GM12878 (cell line): ENCODE data around the gene GIGYF2. TPM values are rescaled to one million over a fixed set of nuclear protein-coding genes. Genes with fewer than 3 reads are reported as not detected.

Source experiments
- ATAC-seq: fragments of 200-7000 bp; cut with Tn5 transposase; 3 replicates; pipeline ENCODE4 v1.9.1; 2020; ENCODE audit warnings: mild to moderate bottlenecking, moderate library complexity
- BruUV-seq: library from RNA; stranded (reverse); fragments of 400-500 nt; replicated peaks from 2 replicates; lab custom pipeline; 2021; lab: Mats Ljungman, UMichigan
- CTCF ChIA-PET: fragments of 300-600 bp; sonication (Branson Sonifier 250); formaldehyde crosslinking; extraction: SDS; loops from one replicate; lab custom pipeline; 2021; ENCODE audit warnings: inconsistent platforms; lab: Yijun Ruan, JAX
- POLR2A ChIA-PET: fragments of 350-600 bp; formaldehyde crosslinking; extraction: SDS; loops from one replicate; lab custom pipeline; 2021; ENCODE audit warnings: inconsistent platforms; lab: Charles Lee
- RAD21 ChIA-PET: fragments of 300-600 bp; sonication (Branson Sonifier 250); formaldehyde crosslinking; loops from one replicate; lab custom pipeline; 2023; ENCODE audit warnings: antibody characterized with exemption; ENCODE audit not compliant: unreplicated experiment; lab: Charles Lee
- SMC1A ChIA-PET: fragments of 300-600 bp; sonication (Branson Sonifier 250); formaldehyde crosslinking; loops from one replicate; lab custom pipeline; 2023; ENCODE audit not compliant: unreplicated experiment, uncharacterized antibody; lab: Charles Lee
- DNase-seq: peaks from one replicate; pipeline ENCODE4 v3.0.0-alpha.2; 2011; ENCODE audit warnings: low read depth, low spot score
- FAIRE-seq: peaks from 3 replicates; lab custom pipeline; 2011; peaks lifted over from hg19 to GRCh38; lab: Jason Lieb, UNC
- H2AFZ ChIP-seq: 2 replicates; pipeline ENCODE4 v1.6.0; 2011; ENCODE audit warnings: low read depth, low read length, control low read depth; ENCODE audit not compliant: control insufficient read depth
- H3K27ac ChIP-seq: 2 replicates; pipeline ENCODE4 v1.5.1; 2011; ENCODE audit warnings: control low read depth; ENCODE audit not compliant: control insufficient read depth, insufficient read depth
- H3K27me3 ChIP-seq, 2 experiments: replicated peaks in 1 of 2; 2 replicates each; pipeline versions ENCODE4 v1.6.0 to v1.6.1; 2011; ENCODE audit warnings: low read length in 1 of 2; ENCODE audit not compliant: control insufficient read depth in 2 of 2, insufficient read depth in 2 of 2
- H3K36me3 ChIP-seq, 2 experiments: 2 replicates each; pipeline ENCODE4 v1.5.1; 2011; ENCODE audit warnings: low read length in 1 of 2; ENCODE audit not compliant: control insufficient read depth in 2 of 2, insufficient read depth in 2 of 2
- H3K4me1 ChIP-seq: 2 replicates; pipeline ENCODE4 v1.6.1; 2011; ENCODE audit warnings: mild to moderate bottlenecking, low read length, moderate library complexity, mixed read lengths; ENCODE audit not compliant: control insufficient read depth, insufficient read depth
- H3K4me2 ChIP-seq: 2 replicates; pipeline ENCODE4 v1.6.0; 2011; ENCODE audit warnings: control low read depth; ENCODE audit not compliant: control insufficient read depth, insufficient read depth
- H3K4me3 ChIP-seq: fragments of 200-600 bp; sonication (generic); 2 replicates; pipeline ENCODE4 v1.5.1; 2016
- H3K79me2 ChIP-seq: 2 replicates; pipeline ENCODE4 v1.6.0; 2011; ENCODE audit warnings: low read length; ENCODE audit not compliant: control insufficient read depth, insufficient read depth
- H3K9ac ChIP-seq: 2 replicates; pipeline ENCODE4 v1.8.0; 2011; ENCODE audit warnings: low read length, control low read depth, mixed read lengths; ENCODE audit not compliant: control insufficient read depth, insufficient read depth
- H3K9me3 ChIP-seq: replicated peaks from 3 replicates; pipeline ENCODE4 v1.5.1; 2011; ENCODE audit warnings: mild to moderate bottlenecking, low read length; ENCODE audit not compliant: control insufficient read depth, insufficient read depth
- H4K20me1 ChIP-seq: 2 replicates; pipeline ENCODE4 v1.6.0; 2011; ENCODE audit not compliant: control insufficient read depth, insufficient read depth
- BCL3 ChIP-seq: IDR thresholded peaks from 2 replicates; pipeline ENCODE4 v1.6.1; 2011; ENCODE audit warnings: borderline replicate concordance, low read depth, mild to moderate bottlenecking, moderate library complexity, low read length; ENCODE audit not compliant: insufficient read depth, poor library complexity, severe bottlenecking
- E4F1 ChIP-seq: fragments of 450-650 bp; IDR thresholded peaks from 2 replicates; pipeline ENCODE4 v1.6.1; 2018; ENCODE audit warnings: borderline replicate concordance, mild to moderate bottlenecking; ENCODE audit not compliant: partially characterized antibody
- FOS ChIP-seq: IDR thresholded peaks from 3 replicates; pipeline ENCODE4 v1.6.1; 2011; ENCODE audit warnings: borderline replicate concordance; ENCODE audit not compliant: insufficient read length; ENCODE audit errors: extremely low read depth
- NFXL1 ChIP-seq: fragments of 450-650 bp; IDR thresholded peaks from 2 replicates; pipeline ENCODE4 v1.6.1; 2017; ENCODE audit warnings: antibody characterized with exemption, mild to moderate bottlenecking, borderline replicate concordance
- ZBTB33 ChIP-seq: fragments of 450-650 bp; IDR thresholded peaks from 2 replicates; pipeline ENCODE4 v1.6.1; 2017; ENCODE audit warnings: mild to moderate bottlenecking
- ZNF207 ChIP-seq: fragments of 450-650 bp; IDR thresholded peaks from 2 replicates; pipeline ENCODE4 v1.6.1; 2014; ENCODE audit warnings: antibody characterized with exemption, mild to moderate bottlenecking, borderline replicate concordance
- WGBS: methylation state at CpG from one replicate; pipeline ENCODE4 v1.1.6; 2016; ENCODE audit warnings: low lambda C conversion rate; ENCODE audit not compliant: insufficient replicate concordance, insufficient coverage; ENCODE audit errors: missing lambda C conversion rate; 5-methylcytosine and 5-hydroxymethylcytosine counted together
- in situ Hi-C: fragments of 300-500 bp; cut with MboI; formaldehyde crosslinking; loops from 9 replicates; pipeline ENCODE4 v1.14.3; 2018; ENCODE audit warnings: mixed read lengths
- intact Hi-C: fragments of 100-400 bp; cut with micrococcal nuclease; formaldehyde crosslinking; loops from one replicate; pipeline ENCODE4 v1.14.2; 2022; ENCODE audit not compliant: unreplicated experiment
- polyA plus RNA-seq, 11 experiments: library from polyadenylated mRNA; depleted of rRNA in 4 of 11; unstranded in 6 of 11; stranded (reverse) in 5 of 11; fragments of >200 nt; fragmentation: Nextera tagmentation in 4 of 11; fragmentation: Illumina TruSeq in 1 of 11; extraction: Ambion mirVana in 4 of 11; extraction: Trizol in 1 of 11; gene quantifications; 1 replicate in 1 of 11; 2 replicates in 10 of 11; pipeline versions ENCODE4 v1.2.1 to v1.2.3, GENCODE V29; 2011 to 2016; ENCODE audit warnings: inconsistent platforms in 2 of 11, missing spikeins in 2 of 11, low read depth in 1 of 11
- total RNA-seq, 4 experiments: library from RNA; depleted of rRNA in 3 of 4; stranded (reverse); fragments of >200 nt in 3 of 4; fragmentation: Illumina TruSeq in 1 of 4; extraction: Trizol in 1 of 4; gene quantifications; 2 replicates each; pipeline versions ENCODE4 v1.2.1 to v1.2.3, GENCODE V29; 2013 to 2021

The GIGYF2 gene
- total and polyA plus RNA-seq, 10 of the 15 experiments (the other 5 are each of a cell fraction or from before 2014, with no cell fraction given): 12.2 to 47.2 (median 39.0) TPM

GRCh38 chr2:232789082-232789481 is 92.0 kb downstream of the GIGYF2 start (continued):
- TF ChIP-seq E4F1: no peak
- TF ChIP-seq ZBTB33: no peak
- TF ChIP-seq NFXL1: no peak
- no peak for TF ChIP-seq ZNF207

GRCh38 chr2:232791518-232791917 is 94.4 kb downstream of the GIGYF2 start:
- ATAC-seq: no peak
- no peaks in the 10 kb centered on the region for H3K79me2 ChIP-seq
- POLR2A ChIA-PET: no interaction called here
- intact Hi-C loops (no loop called here), in situ Hi-C loops (no loop called here)
- no peak overlapping the region for H3K4me3 ChIP-seq
- no peak for FAIRE-seq
- BruUV-seq: no TSS peak
- peaks cover 3 to 39% of the 10 kb centered on the region in 2 experiments for H3K36me3 ChIP-seq
- H3K27ac ChIP-seq: no peak overlapping the region
- TF ChIP-seq FOS: no peak
- no peak for TF ChIP-seq BCL3
- H3K9me3 ChIP-seq: no peaks in the 10 kb centered on the region
- CTCF ChIA-PET: no interaction called here
- H2AFZ ChIP-seq: no peak overlapping the region
- SMC1A ChIA-PET: interaction anchor here (0.8 to 1.2 kb wide), 3 partner anchors 12 to 18 kb away, joined by 3 to 4 read pairs (median 3); no protein-coding TSS in a partner anchor
- H4K20me1 ChIP-seq: no peaks in the 10 kb centered on the region
- DNase-seq: no peak
- no peaks in the 10 kb centered on the region for H3K27me3 ChIP-seq
- H3K4me2 ChIP-seq: no peak overlapping the region
- no peak overlapping the region for H3K9ac ChIP-seq
- whole genome bisulfite sequencing: 99% methylated on average over 4 of the region's 4 CpGs
- RAD21 ChIA-PET: no interaction called here
- no peaks in the 10 kb centered on the region for H3K4me1 ChIP-seq
